GM19025 (cell line): ENCODE results near the gene BAG5.

Source experiments
- ATAC-seq: cut with Tn5 transposase; IDR thresholded peaks from one replicate; pipeline ENCODE4 v1.9.1; 2021; ENCODE audit warnings: mild to moderate bottlenecking, low read depth, moderate library complexity; ENCODE audit not compliant: unreplicated experiment

Gene BAG5

DNA sequence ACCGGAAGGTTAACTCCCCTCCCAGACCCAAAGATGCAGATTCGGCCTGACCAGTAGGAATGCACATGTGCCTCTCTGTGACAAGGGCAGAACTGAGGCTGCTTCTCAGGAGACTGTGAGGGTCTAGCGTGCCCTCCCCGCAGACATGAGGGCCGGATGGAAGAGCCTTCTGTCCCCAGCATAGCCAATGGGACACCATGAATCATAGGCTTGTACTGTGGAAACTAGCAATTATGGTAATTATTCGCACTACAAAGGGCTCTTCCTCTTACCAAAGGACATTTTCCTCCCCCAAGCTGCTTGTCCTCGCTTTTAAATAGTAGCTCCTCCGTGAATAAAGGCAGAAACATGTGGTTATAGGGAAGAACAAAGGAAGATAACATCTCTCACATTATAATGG is 6.5 kb upstream of the BAG5 start:
- no peak for ATAC-seq

DNA sequence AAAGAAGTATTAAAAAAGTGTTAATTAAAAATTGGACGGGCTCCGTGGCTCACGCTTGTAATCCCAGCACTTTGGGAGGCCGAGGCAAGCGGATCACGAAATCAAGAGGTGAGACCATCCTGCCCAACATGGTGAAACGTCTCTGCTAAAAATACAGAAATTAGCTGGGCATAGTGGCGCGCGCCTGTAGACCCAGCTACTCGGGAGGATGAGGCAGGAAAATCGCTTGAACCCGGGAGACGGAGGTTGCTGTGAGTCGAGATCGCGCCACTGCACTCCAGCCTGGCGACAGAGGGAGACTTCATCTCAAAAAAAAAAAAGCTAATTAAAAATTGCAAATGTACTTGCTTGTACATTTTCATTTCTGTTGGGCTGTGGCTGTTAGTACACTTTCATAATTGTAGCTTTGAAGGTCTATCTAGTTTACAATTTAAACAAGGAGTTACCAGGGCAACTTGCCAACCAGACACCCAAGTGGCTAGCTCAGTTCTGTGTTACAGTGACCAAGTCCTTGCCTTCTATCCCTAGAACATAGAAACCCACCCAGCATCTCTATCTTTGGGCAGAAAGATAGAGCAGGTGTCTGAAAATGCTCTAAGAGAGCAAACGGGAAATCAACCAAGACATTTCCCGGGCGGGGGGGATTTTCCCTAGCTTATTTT is 1.5 kb upstream of the BAG5 start:
- no peak for ATAC-seq

DNA sequence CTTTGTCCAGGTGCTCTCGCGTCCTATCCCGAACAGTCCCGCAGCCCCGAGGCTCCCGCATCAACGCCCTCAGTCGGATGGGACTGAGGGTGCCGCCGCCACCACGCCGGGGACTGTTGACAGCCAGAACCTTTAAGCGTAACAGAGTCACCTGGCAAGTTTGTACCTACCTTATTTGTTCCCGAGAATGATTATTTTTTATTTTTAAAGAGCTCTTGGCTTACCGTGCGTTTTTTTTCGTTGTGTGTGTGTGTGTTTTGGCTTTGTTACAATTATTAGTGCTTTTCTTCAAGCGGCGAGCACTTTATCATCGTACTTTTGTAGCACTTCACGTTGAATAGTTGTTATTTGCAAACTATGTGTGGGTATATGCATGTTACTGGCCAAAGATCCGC is 766 bp upstream of the BAG5 start:
- no peak for ATAC-seq

DNA sequence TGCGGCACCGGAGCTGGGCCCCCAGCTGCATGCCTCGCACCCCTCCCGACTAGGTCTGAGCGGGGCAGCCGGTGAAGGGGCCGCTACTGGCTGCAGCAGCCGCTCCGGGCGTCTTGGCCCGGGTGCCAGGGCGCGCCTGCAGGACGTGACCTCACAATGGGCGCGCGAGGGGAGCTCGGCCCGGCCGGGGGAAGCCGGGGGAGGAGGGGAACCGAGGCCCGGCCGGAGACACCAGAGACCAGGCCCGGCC is 353 bp downstream of the BAG5 start:
- ATAC-seq: no peak

DNA sequence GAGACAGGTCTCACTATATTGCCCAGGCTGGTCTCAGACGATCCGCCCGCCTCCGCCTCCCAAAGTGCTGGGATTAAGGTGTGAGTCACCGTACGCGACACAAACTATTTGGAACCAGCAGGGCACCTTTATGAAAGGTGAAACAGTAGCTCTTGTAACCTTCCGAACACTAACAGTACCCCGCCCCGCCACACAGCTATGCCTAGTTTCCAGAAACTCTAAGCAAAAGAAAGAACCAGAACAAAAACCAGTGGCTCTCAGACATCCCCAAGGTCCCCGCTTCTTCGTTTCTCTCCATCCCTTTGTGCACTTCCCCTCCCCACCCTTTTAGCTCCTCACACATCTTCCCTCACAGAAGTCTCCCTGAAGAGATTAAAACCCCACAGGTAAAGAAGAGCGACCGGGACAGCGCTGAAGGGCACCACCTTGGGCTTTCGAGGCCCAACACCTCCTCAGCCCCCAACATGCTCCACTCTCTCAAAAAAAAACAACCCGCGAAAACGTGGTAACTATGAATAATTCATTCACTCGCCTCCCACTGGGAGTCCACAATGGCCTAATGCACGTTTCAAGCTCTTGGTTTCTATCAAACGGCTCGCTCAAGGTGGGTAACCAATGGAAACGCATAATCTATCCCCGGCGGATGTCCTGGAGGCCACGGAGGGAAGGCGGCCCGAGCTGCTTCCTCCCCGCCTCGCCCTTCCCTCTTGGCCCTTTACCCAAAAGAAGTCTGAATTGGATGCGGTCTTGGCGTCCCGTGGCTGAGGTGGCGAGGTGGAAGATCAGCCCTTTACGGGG is 877 bp downstream of the BAG5 start:
- ATAC-seq: peak; percentile 5

DNA sequence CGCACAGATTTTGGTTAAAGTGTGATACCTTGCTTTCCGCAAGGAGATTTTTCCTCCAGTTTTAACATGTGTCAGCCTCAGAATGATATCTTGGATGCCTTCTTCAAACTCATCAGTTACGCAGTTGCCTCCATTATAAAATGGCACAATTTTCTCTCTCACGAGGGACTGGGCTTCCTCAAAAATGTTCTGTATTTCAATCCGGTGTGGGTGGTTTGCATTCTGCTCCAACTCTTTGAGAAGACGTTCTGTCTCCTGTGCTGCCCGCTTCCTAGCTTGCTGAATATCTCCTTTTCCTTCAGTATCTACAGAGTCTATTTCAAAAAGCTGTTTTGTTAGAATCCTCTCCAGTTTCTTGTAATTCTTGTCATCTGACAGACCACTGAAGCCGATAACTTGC is 1.8 kb downstream of the BAG5 start:
- no peak for ATAC-seq

DNA sequence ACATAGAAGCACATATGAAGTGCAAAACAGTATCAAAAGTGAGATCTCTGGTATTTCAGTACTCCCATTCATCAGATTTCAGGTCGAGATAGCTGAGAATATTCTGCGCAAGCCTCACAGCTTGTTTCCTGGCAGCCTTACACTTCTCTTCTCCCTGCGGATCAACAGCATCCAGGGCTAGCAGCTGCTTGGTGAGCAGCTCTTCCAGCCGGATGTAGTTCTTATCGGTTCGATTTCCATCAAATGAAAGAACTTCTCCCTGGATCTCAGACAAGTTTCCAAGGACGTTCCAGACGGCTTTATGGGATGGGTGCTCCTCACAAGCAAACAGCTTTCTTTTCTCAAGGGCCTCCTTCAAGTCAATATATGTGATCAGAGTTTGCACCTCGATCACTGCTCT is 2.7 kb downstream of the BAG5 start:
- no peak for ATAC-seq

DNA sequence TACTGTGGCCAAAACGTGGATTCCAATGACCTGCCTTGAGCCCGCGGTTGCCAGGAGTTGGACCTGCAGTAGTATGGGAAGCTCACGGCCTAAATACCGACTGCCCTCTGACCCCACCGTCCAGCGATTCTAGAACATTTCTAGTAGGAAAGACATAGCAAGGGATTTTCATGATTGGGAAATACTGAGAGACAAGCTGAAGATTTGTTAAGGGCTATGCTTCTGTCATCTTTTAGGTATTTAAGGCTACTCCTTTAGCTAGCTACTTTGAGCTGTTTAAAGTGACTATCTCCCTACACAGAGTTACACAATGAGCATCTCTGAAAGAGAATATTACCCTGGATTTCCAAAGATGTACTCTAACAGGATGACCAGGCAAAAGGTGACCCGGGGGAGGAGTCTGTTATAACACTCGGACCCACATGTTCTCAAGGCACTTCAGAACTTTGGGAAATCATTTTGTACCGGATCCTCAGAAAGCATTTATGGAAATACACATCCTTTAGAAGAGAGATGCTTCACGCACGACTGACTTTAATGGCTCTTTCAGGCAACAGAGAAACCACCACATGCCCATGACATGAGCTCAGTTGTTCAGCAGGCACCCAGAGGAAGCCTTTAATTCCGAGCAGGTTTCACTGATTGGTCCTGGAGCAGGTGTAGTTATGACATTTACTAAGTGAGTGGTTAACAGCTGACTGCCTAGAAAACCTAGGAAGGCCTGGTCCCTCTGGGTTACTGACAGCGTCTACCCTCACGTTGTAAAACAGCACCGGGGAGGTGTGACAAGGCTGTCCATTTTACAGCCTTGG is 4.2 kb downstream of the BAG5 start:
- ATAC-seq: no peak

DNA sequence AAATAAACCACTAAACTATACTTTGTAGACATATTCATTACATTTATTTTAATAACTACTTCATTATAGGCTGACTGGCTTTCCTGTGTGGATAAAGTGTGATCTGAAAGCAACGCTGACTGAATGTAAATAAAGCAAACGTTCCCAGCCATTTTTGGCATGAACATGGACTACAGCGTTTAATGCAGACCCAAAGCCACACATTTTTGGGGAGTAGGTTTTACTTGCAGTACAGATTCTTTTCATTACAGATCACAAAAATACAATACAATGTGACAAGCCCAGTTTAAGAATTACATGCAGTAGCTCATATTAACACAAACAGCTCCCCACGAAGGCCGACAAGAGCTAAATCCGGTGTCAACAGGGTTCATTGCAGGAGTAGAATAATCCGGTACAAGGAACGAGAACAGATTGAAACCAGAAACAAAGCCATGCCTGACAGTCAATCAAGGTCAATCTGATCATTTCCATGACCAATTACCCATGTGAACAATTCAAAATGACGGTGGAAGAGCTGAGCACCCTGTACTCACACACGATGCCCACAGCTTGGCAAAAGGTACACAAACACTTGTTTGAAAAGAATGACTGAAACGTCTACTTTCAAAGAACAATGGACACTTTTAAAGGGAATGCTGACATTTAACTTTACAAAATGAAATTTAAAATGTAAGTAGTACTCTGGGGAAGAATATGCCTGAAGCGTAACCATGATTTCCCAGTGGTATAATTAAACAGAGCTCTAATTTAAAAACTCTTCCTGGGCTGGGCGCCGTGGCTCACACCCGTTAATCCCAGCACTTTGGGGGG is 5.3 kb downstream of the BAG5 start:
- ATAC-seq: no peak

DNA sequence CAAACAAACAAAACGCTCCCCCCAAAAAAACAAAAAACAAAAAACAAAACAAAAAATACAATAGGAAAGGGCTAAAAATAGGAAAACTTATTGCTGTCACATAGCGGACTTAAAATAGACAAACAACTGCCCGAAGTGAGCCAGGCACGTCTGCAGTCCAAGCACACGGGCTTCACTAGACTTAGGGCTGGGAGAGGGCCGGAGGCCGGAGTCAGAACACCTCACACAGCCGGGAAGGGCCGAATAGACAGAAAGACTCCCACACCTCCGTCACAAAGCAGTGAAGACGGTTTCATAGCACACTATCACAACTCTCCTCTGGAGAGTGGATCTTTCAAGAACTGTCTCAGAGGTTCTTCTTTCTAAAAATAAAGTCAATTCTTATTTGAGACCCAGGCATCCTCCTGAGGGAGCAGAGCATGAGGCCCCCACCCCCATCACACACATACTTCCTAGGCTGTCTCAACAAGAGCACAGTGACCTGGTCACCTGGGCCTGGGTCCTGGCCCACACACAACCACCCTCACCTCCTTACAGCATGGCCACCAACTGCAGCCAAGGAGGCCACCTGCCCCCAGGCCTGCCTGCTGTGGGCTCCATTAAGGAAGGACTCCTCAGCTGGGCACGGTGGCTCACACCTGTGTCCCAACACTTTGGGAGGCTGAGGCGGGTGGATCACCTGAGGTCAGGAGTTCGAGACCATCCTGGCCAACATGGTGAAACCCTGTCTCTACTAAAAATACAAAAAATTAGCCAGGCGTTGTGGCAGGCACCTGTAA is 6.7 kb downstream of the BAG5 start:
- no peak for ATAC-seq

DNA sequence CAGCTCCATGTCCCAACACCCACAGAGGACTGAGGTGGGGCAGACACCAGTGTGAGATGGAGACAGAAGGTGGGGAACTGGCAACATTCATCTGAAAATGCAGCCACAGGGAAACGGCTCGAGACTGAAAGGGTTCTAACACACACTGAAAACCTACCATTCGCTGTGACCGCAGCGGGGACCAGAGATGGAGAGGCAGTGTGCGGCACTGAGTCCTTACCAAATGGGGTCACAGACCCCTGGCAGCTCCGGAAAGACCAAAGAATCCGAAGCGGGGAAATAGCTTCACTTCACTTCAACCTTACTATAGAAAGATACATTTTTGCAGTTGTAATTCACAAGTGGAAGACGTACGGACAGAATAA is 9.6 kb downstream of the BAG5 start:
- no peak for ATAC-seq

DNA sequence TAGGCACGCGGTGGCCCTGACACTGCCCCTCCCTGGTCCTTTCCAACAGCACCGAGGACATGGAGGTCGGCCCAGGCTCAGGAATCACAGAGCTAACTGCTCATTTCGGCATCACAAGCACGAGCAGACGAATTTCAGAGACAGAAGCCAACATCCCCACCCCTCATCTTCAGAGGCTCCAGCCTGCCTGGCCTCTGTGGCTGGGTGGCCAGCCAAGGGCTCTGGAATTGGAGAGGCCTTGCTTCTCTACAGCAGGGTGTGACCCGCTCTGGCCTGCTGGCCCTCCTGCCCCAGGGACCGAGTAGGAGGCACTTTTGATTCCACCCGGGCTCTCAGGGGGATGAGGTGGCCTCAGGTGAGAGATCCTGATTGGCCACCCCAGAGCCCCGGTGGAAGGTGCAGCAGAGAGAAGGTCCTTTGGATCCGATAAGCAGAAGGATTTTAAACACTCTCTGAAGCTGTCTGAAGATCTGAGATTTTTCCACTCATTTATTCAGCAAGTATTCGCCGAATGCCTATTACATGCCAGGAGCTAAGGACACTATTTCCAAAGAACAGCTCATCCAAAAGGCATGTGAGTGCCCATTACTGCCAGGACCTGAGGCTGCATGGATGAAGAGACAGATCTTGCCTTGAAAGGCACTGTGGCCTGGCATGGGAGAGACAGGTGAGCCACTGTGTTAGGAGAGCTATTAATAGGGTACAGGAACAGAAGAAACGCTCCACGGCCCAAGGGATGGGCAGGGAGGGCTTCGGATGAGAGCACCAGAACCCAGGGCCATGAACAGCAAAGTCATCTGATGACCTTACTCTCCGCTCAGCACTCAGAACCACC is 10.2 kb downstream of the BAG5 start:
- ATAC-seq: no peak

DNA sequence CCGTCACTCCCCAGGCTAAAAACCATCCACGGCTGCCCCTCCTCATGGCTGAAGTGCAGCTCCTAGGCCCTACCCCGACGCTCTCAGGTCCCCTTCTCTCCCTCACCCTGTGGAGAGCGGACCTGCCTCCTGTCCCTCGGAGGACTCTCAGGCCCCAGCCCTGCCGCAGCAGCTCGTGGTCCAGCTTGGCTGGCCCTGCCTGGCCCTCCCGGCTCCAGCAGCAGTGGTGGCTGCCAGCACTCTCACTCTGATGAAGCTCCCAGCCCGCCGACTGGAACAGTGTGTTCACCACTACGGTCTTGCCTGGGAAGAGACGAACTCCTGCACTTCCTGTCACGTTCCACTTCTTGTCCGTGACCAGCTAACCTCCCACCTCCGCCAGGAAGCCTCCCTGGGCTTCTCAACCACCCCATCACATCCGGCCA is 11.1 kb downstream of the BAG5 start:
- no peak for ATAC-seq

DNA sequence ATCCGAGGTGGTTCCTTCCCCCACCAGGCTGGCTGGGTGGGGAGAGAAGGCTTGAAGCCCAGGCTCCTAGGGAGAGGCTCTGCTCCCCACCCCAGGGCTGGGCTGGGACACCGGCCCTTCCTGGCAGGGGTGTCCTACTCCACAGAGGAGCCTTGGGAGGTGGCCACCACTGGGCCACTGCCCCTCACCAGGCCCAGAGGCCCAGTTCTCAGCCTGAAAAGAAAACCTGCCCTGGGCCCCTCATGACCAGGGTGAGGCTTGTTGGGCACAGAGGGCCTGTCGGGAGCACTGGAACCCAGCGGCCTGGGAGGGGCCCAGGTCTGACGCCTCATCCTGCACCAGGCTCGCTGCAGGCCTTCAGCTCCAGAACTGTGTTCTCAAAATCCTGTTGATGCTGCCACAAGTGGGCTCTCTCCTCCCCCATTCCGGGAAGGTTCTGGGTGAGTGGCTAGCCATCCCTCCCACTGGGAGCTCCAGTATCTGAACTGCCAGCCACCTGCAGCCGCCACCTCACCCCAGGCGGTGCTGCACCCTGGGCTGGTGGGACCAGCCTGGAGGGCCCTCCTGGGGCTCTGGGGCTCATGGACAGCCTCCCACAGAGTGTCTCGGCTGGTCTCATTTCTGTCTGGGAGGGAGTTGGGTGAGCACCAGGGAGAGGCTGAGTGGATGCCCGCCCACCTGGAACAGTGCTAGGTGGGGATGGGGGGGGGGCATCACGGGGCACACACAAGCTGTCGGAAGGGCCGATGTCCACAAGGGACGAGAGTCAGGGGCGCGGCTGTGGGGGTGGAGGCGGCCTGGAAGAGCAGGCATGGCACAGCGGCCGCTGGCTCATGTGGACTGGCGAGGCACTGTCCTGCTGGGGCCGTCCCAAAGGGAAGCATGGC is 11.8 kb downstream of the BAG5 start:
- ATAC-seq: no peak

DNA sequence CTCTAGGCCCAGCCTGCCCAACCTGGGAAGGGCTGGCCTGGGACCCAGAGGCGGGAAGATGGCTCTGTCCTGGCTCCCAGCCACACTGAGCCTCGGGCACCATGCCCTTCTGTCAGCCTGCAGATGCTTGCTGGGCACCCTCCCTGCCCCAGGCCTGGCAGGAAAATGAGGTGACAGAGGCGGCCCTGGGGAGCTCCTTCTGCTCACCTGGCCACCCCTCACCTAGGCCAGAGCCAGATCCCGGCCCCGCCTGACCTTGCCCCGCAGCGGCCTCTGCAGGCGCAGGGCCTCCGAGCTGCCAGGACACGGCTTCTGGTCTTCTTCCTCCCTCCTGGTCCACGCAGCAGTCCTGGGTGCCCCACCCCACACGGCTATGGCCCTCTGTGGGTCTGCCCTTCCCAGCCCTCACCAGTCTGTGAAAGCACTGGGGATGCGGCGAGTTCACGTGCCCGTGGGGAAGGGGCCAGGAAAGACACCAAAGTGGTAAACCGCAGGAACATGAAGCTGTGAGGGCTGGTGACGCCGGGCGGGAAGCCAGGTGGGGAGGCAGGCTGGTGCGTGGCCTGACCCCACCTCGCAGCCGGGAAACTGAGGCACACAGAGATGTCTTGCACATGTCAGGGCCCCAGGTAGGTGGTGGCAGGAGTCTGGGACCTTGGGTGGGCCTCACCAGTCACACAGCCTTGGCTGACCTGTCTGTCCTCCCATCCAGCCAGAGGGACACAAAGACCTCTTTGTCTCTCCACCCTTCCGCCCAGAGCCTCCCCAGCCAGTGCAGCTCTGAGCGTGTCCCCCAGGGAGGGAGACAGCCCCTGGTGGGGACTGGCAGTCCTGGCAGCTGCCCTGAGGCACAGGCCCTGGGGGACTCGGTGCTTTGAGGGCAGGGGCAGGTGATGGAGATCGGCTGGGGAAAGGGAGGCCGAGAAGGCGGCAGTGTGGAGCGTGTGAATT is 12.8 kb downstream of the BAG5 start:
- ATAC-seq: no peak

DNA sequence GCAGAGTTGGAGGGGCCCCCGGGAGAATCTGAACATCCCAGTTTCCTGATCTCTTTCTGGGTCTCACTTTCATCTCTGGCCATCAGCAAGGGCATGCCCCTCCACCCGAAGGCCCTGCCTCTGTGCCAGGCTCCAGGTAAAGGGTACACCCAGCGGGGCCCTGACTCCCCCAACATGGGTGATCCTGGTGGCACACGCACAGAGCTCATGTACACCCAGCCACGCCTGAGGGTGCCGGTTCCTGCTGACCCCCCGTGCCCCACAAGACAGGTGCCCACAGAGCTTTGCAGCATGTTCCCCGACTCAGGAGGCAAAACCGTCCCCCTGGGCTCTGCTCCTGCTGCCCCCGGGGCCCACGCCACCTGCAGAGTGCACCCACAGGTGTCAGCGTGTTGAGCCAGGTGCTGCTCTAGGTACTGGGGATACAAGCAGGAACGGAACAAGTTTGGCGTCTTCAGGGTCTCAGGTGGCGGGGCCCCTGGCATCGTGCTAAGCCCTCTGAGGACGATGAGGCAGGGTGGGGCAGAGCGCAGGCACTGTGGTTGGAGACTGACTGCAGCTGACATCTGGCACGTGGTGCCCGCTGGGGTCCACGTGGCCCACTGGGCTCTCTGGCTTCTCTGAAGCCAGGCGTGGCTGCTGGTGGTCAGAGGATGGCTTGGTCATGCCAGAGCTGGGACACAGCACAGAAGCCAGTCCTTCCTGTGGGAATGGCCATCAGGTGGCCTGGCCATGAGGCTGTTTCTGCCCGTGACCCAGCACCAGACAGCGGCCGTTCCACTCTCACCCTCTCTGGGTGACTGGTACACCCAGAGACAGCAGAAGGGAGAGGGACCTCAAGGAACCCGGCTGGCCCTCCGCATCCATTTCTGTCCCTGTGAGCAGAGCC is 13.8 kb downstream of the BAG5 start:
- no peak for ATAC-seq
